Measurements from ENCODE around the gene SIMC1.
"Not testable (repeated sequence)": the region's sequence is repeated elsewhere in the genome, so short reads cannot be mapped to it uniquely, and the experiment has no call there.

DNA sequence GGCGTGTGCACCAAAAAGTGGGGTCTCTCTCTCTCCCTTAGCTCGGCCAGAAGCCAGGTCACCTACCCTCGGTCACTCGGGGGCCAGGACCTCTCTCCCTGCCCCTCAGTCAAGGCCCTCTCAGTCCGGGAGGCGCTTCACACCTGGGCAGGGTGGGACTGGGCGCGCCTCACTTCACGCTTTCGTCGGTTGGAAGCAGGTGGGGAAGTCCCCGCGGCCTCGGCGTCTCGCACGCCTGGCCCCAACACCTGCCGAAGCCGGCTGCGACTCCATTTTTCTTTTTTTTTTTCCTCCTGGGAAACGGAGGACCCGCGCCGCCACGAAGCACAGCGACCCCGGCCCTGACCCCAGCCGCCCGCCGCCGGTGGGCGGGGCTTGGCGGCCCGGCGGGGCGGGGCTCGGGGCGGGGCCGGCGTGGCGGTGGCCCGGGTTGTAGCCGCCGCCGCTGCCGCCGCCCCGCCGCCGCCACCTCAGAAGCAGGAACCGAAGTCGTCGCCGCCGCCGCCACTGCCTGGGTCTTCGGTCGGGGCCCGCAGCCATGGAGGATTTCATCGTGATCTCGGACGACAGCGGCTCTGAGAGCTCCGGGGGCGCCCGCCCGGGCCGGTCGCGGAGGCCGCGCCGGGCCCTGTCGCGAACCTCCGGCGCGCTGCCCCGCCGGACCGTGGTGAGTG lies at the start of gene SIMC1:
- TF ChIP-seq, protein P1, sequence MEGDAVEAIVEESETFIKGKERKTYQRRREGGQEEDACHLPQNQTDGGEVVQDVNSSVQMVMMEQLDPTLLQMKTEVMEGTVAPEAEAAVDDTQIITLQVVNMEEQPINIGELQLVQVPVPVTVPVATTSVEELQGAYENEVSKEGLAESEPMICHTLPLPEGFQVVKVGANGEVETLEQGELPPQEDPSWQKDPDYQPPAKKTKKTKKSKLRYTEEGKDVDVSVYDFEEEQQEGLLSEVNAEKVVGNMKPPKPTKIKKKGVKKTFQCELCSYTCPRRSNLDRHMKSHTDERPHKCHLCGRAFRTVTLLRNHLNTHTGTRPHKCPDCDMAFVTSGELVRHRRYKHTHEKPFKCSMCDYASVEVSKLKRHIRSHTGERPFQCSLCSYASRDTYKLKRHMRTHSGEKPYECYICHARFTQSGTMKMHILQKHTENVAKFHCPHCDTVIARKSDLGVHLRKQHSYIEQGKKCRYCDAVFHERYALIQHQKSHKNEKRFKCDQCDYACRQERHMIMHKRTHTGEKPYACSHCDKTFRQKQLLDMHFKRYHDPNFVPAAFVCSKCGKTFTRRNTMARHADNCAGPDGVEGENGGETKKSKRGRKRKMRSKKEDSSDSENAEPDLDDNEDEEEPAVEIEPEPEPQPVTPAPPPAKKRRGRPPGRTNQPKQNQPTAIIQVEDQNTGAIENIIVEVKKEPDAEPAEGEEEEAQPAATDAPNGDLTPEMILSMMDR (IDR thresholded peaks at IDR 0.05) = not testable (repeated sequence)
- not testable (repeated sequence) for TF ChIP-seq EZH2 (IDR thresholded peaks at IDR 0.05; ENCODE audit: borderline replicate concordance, insufficient read depth, low read depth, low read length, poor library complexity, severe bottlenecking)
